NT2/D1 (cell line): ENCODE measurements around the gene SLC47A2.

Source experiments
- SUZ12 ChIP-seq: IDR thresholded peaks from 2 replicates; pipeline ENCODE4 v1.6.1; 2011; ENCODE audit not compliant: insufficient read length, insufficient read depth; ENCODE audit errors: extremely low read depth
- YY1 ChIP-seq: IDR thresholded peaks from 2 replicates; pipeline ENCODE4 v1.6.1; 2011; ENCODE audit not compliant: insufficient read length, insufficient read depth
- ZNF274 ChIP-seq: IDR thresholded peaks from 2 replicates; pipeline ENCODE4 v1.6.1; 2011; ENCODE audit warnings: mild to moderate bottlenecking, low read depth, low read length

DNA sequence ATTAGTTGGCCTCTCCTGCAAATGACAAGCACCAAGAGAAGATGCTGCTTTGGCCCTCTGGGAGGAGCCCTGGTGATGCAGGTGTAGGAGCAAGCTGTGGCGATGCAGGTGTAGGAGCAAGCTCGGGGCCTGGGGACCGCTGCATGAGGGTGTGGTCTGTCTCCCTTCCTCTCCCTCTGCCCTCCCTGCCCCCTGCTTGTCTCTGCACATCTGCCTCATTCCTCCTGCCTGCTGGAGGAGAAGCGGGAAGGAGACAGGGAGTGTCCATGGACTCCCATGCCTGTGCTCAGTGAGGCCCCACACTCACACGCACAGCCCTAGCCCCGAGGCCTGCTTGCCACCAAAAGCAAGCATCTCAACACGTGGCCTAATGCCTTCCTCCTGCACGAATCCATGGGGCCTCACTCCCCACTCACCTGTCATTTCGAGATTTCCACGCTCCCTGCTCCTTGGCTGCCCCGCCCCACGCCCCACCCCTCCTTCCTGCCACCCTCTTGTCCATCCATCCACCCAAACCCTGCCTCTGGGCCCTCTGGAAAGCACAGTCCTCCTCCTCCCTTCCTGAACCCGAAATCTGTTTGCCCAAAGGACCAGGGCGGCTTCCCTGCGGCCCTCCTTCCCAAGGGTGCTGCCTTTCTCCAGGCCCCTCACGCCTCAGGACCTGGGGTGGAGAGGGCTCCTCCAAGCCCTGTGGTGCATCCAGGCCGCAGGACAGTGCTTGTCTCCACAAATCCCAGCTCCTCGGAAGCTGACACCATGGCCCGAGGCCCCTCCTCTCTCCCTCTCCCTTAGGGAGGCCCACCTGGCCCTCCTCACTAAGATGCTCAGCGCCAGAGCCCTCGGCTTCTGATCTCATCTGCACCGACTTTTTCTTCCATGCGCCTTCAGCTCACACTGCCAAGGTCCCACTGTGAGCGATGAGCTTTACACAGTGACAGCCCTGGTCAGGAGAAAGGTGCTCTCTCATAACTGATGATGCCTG, 43.5 kb upstream of the SLC47A2 start:
- TF ChIP-seq YY1 (no peak), SUZ12 (no peak), ZNF274 (no peak)
